Esophagus muscularis mucosa (tissue), 4 donors: ENCODE results near the gene PMIS2. TPM values are rescaled to one million over a fixed set of nuclear protein-coding genes. Genes with fewer than 3 reads are reported as not detected.

Experiments used
- DNase-seq: peaks from one replicate; pipeline ENCODE4 v3.0.0-alpha.2; 2017; ENCODE audit errors: extremely low spot score
- H3K27ac ChIP-seq, 4 donors: fragments of 200-600 bp; sonication (generic); replicated peaks in 1 of 4; 1 replicate in 3 of 4; 2 replicates in 1 of 4; pipeline ENCODE4 v1.5.1; 2016 to 2019; ENCODE audit warnings: mild to moderate bottlenecking in 1 of 4
- H3K27me3 ChIP-seq, 4 donors: fragments of 200-600 bp; sonication (generic); one replicate each; pipeline versions ENCODE4 v1.5.1 to v1.6.0; 2016 to 2019
- H3K36me3 ChIP-seq, 4 donors: fragments of 200-600 bp; sonication (generic); one replicate each; pipeline ENCODE4 v1.5.1; 2016 to 2019
- H3K4me1 ChIP-seq, 4 donors: fragments of 200-600 bp; sonication (generic); one replicate each; pipeline ENCODE4 v1.5.1; 2016 to 2019
- H3K4me3 ChIP-seq, 4 donors: fragments of 200-600 bp; sonication (generic); 1 replicate in 2 of 4; 2 replicates in 2 of 4; pipeline ENCODE4 v1.5.1; 2016 to 2019; ENCODE audit warnings: mild to moderate bottlenecking in 4 of 4, moderate library complexity in 1 of 4
- H3K9me3 ChIP-seq, 4 donors: fragments of 200-600 bp; sonication (generic); 1 replicate in 3 of 4; 2 replicates in 1 of 4; pipeline ENCODE4 v1.5.1; 2016 to 2019
- EP300 ChIP-seq: sonication (generic); formaldehyde crosslinking; IDR thresholded peaks from one replicate; pipeline ENCODE4 v1.6.1; 2017; ENCODE audit warnings: antibody characterized with exemption
- POLR2A ChIP-seq: fragments of 450-650 bp; IDR thresholded peaks from one replicate; pipeline ENCODE4 v1.6.1; 2017; ENCODE audit warnings: antibody characterized with exemption, moderate library complexity, mild to moderate bottlenecking, low read depth
- POLR2AphosphoS5 ChIP-seq, 2 donors: sonication (generic); formaldehyde crosslinking; IDR thresholded peaks; one replicate each; pipeline ENCODE4 v1.6.1; 2017; ENCODE audit warnings: antibody characterized with exemption in 2 of 2
- WGBS: methylation state at CpG from one replicate; pipeline ENCODE4 v1.1.5; 2018; 5-methylcytosine and 5-hydroxymethylcytosine counted together
- intact Hi-C: fragments of 100-400 bp; cut with DNase I; formaldehyde crosslinking; loops from one replicate; pipeline ENCODE4 v1.15.1; 2023
- total RNA-seq, 4 donors: library from RNA; depleted of rRNA; stranded (reverse); fragments of >200 nt; gene quantifications; one replicate each; pipeline versions ENCODE4 v1.1.0 to v1.2.1, GENCODE V29; 2016
- TF ChIP-seq, protein P1 (sequence below), 3 experiments: fragments of 200-600 bp in 2 of 3; fragments of 450-650 bp in 1 of 3; sonication (generic) in 2 of 3; IDR thresholded peaks; one replicate each; pipeline ENCODE4 v1.5.1; 2017 to 2019; ENCODE audit warnings: antibody characterized with exemption in 3 of 3, mild to moderate bottlenecking in 2 of 3, moderate library complexity in 1 of 3

The PMIS2 gene
- total RNA-seq, 4 donors from 2014 or later, result not detected

DNA sequence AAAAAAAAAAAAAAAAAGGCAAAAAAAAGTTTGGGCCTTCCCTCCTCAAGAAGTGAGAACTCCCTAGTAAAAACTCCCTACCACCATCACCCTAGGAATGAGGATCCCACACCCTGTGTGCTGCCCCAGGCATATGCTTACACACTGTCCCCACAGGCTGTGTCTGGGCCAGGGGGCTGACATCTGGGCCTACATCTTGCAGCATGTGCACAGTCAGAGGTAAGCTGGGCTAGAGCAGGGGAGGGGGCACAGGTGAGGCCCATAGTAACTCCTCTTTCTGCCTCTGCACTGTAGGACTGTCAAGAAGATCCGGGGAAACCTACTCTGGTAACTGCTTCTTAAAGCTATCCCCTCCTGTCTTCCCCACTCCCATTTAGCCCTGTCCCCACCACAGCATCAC, 27.6 kb downstream of the PMIS2 start:
- peaks cover 0 to 3% (median under 1%) of the 10 kb centered on the region in 4 donors for H3K9me3 ChIP-seq
- peaks cover 10 to 21% (median 14%) of the 10 kb centered on the region in 4 donors for H3K4me1 ChIP-seq
- peaks cover 0 to 36% (median 19%) of the 10 kb centered on the region in 4 donors for H3K36me3 ChIP-seq
- H3K27ac ChIP-seq, result no peak overlapping the region
- H3K4me3 ChIP-seq, result no peak overlapping the region
- intact Hi-C loops, result loop anchor here (5.0 kb wide), 1 partner anchor 66 kb away; the partner anchor contains the start of gene TMEM147
- no peak for DNase-seq
- TF ChIP-seq, protein P1, sequence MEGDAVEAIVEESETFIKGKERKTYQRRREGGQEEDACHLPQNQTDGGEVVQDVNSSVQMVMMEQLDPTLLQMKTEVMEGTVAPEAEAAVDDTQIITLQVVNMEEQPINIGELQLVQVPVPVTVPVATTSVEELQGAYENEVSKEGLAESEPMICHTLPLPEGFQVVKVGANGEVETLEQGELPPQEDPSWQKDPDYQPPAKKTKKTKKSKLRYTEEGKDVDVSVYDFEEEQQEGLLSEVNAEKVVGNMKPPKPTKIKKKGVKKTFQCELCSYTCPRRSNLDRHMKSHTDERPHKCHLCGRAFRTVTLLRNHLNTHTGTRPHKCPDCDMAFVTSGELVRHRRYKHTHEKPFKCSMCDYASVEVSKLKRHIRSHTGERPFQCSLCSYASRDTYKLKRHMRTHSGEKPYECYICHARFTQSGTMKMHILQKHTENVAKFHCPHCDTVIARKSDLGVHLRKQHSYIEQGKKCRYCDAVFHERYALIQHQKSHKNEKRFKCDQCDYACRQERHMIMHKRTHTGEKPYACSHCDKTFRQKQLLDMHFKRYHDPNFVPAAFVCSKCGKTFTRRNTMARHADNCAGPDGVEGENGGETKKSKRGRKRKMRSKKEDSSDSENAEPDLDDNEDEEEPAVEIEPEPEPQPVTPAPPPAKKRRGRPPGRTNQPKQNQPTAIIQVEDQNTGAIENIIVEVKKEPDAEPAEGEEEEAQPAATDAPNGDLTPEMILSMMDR (IDR thresholded peaks at IDR 0.05), result no peak
- TF ChIP-seq EP300, result no peak
- TF ChIP-seq POLR2AphosphoS5 (IDR thresholded peaks at IDR 0.05), result no peak
- no peak for TF ChIP-seq POLR2A
- peaks cover 0 to 7% (median 0%) of the 10 kb centered on the region in 4 donors for H3K27me3 ChIP-seq
- WGBS, result 82% methylated on average over 1 of the region's 1 CpG

- no peaks in the 10 kb centered on the region for H3K9me3 ChIP-seq
- H3K36me3 ChIP-seq, result peaks cover 0 to 50% (median 26%) of the 10 kb centered on the region in 4 donors
- peaks cover 10 to 21% (median 14%) of the 10 kb centered on the region in 4 donors for H3K4me1 ChIP-seq
- peaks cover 0 to 7% (median 0%) of the 10 kb centered on the region in 4 donors for H3K27me3 ChIP-seq
- no peak for TF ChIP-seq POLR2AphosphoS5 (IDR thresholded peaks at IDR 0.05)
- TF ChIP-seq, protein P1 (IDR thresholded peaks at IDR 0.05), result no peak
- no peak for TF ChIP-seq EP300
- no peak for TF ChIP-seq POLR2A
- no peak for DNase-seq
- no peak overlapping the region for H3K27ac ChIP-seq
- H3K4me3 ChIP-seq, result no peak overlapping the region
- intact Hi-C loops, result no loop called here
- 89% methylated on average over 7 of the region's 17 CpGs for WGBS
Observed at GRCh38 chr19:35615036-35615435, 29.1 kb downstream of the PMIS2 start.

GRCh38 chr19:35618857-35619256, 32.9 kb downstream of the PMIS2 start:
- intact Hi-C loops, result no loop called here
- Histone ChIP-seq H3K27ac (no peak overlapping the region), H3K4me1 (no peaks in the 10 kb centered on the region), H3K36me3 (peaks cover 0 to 67% (median 37%) of the 10 kb centered on the region in 4 donors), H3K27me3 (no peaks in the 10 kb centered on the region), H3K9me3 (no peaks in the 10 kb centered on the region), H3K4me3 (no peak overlapping the region)
- WGBS, result 73% methylated on average over 7 of the region's 7 CpGs
- no peak for DNase-seq
- TF ChIP-seq POLR2AphosphoS5 (IDR thresholded peaks at IDR 0.05) (no peak), POLR2A (no peak), EP300 (no peak)
- TF ChIP-seq, protein P1 (IDR thresholded peaks at IDR 0.05), result no peak

- intact Hi-C loops, result no loop called here
Observed at GRCh38 chr19:35619290-35619923, 33.4 kb downstream of the PMIS2 start.

More at GRCh38 chr19:35619290-35619923, 33.4 kb downstream of the PMIS2 start:
- Histone ChIP-seq H3K36me3 (peaks cover 0 to 67% (median 37%) of the 10 kb centered on the region in 4 donors), H3K4me1 (no peaks in the 10 kb centered on the region), H3K4me3 (no peak overlapping the region), H3K27me3 (no peaks in the 10 kb centered on the region), H3K27ac (no peak overlapping the region), H3K9me3 (no peaks in the 10 kb centered on the region)
- WGBS, result 96% methylated on average over 6 of the region's 12 CpGs
- no peak for DNase-seq
- TF ChIP-seq, protein P1 (IDR thresholded peaks at IDR 0.05), result no peak
- no peak for TF ChIP-seq POLR2A
